Measurements from ENCODE around the gene C6orf47.
A peak's percentile ranks its signal among the peaks of the same experiment; 100 is the strongest.

Gene C6orf47

GRCh38 chr6:31658983-31659648, 1.5 kb downstream of the C6orf47 start:
- DNase-seq, result no peak

DNA sequence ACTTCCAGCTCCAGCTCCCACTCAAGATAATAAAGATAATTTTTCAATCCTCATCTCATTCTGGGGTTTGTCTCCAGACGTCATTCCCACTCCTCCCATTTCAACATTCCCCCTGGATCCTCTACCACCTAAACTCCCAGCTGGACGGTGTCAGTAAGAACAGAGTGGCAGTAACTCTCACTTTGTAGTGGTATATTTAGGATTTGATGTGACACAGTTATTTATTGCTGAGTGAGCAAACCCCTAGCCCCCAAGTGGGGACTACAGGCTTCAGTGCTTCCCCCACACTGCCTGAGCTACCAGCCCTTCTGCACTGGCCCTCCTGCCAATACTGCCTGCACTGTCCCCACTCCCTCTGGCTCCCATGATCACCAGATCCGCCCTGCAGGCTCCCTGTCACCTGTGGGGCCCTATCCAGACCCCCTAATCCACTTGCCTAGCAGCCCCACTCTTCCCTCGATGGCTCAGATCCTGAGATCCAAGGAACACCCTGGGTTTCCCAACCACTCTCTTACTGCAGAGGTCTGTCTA, 2.4 kb downstream of the C6orf47 start:
- no peak for DNase-seq

- no peak for DNase-seq
Observed at GRCh38 chr6:31657406-31658157, 3.0 kb downstream of the C6orf47 start.

- DNase-seq, result no peak
Observed at GRCh38 chr6:31655349-31656237, 5.0 kb downstream of the C6orf47 start, which contains the start of gene APOM. Gene APOM (plus strand): TSS chr6:31655894. CDS start chr6:31655967, 73 bp downstream.

- no peak for DNase-seq
Observed at GRCh38 chr6:31654574-31655348, 5.8 kb downstream of the C6orf47 start.

GRCh38 chr6:31652925-31653724, 7.5 kb downstream of the C6orf47 start:
- peak; percentile 98 for DNase-seq

- DNase-seq, result peak; percentile 58
Observed at GRCh38 chr6:31651602-31652191, 8.9 kb downstream of the C6orf47 start.

DNA sequence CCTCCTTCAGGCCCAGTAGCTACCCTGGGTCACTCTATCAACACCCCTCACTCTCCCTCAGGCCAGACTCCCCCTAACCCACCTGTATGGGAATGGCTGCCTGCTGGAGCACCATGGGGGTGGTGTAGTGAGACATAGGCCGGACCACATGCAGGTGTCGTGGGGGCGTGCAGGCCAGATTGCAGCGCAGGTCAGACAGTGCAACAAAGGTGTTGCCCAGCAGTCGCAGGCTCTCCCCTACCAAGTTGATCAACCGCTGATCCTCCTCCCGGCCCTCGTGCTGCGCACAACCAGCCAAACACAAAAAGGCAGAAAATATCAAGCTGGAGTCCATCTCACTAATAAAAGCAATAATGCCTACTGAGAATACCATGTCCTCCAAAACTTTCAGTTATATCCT, 15.3 kb downstream of the C6orf47 start:
- no peak for DNase-seq

DNA sequence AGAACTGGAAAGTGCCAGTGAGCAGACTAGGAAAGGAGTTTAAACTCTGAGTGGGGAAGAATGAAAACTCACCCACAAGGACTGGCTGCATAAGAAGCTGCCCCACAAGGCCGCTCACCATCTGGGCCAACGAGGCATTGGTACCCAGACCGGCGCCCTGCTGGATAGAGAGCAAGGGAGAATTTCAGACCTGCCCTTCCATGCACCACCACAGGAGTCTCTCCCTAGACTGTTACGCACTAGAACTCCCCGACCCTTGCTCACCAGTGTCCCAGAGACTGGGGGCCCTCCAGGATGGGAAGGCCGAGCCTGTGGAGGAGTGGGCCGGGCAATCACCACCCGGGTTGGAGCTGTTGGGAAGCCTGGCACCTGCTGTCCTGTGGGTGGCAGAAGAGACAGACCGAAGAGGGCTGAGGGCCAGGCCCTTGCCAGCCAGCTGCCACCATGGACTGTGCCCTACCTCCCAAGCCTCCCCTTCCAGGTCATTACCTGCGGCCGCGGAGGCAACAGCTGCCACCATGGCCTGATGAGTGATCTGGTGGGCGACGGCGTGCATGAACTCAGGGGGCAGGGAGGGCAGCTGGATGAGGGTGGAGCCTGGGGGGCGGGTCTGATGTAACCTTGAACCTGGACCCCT, 16.6 kb downstream of the C6orf47 start:
- no peak for DNase-seq

DNA sequence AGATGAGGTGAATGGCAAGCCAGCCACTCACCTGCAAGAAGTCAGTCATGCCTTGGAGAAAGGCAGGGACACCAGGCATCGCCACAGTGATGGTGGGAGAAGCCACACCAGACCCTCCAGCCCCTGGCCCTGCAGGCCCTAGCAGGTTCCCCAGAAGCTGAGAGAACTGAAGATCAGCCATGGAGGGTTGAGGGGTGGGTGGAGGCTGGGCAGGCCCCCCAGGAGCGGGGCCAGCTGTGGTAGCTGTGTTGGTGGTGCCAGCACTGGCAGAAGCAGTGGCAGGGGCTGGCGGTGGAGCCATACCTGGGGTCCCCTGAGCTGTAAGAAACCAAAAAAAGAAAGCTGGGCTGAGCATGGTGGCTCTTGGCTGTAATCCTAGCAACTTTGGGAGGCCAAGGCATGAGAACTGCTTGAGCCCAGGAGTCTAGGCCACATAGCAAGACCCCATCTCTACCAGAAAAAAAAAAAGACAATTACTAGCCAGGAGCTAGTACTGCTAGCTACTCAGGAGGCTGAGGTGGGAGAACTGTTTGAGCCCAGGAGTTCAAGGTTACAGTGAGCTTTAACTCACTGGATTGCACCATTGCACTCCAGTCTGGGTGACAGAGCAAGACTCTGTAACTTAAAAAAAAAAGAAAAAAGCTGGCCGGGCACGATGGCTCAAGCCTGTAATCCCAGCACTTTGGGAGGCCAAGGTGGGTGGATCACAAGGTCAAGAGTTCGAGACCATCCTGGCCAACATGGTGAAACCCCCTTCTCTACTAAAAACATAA, 17.6 kb downstream of the C6orf47 start:
- no peak for DNase-seq

GRCh38 chr6:31641370-31641769, 19.2 kb downstream of the C6orf47 start:
- DNase-seq, result no peak

- no peak for DNase-seq
Observed at GRCh38 chr6:31640612-31641011, 20.0 kb downstream of the C6orf47 start.

DNA sequence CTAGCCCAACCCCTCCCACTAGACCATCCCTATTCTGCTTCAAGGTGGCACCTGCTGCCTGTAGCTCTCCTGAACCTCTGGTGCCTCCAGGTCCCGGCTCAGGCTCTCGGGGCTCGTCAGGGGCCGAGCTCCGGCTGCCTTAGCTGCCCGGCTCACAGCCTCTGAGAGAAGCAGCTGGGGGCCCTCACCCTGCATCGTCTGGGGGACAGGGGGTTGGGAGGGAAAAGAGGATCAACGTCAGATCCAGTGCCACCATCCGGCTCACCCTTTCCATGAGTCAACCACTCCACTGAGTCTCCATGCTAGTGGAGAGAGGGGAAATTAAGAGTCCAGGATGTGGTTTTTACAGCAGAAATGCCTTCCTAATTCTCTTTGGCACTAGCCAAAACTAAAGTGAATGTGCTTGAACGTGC, 21.1 kb downstream of the C6orf47 start:
- no peak for DNase-seq

GRCh38 chr6:31639043-31639442, 21.5 kb downstream of the C6orf47 start:
- DNase-seq, result no peak

- no peak for DNase-seq
Observed at GRCh38 chr6:31636698-31637596, 23.6 kb downstream of the C6orf47 start.

- DNase-seq, result no peak
Observed at GRCh38 chr6:31634969-31635575, 25.5 kb downstream of the C6orf47 start.

DNA sequence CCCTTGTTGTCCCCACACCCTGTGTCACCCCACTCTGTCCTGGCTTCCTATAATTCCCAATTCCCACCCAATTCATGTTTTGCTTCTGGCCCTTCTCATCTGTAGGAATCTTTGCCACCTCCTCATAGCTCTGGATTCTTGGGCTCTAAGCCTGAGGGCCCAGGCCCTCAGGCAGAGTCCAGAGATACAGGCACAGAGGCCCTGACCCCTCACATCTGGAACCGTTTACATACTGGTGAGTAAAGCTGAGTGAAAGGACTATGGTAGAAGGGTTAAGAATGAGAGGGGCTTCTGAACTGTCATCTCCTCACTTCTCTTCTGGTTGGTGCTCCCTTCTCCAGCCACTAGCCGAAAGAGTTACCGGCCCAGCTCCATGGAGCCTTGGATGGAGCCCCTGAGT, 26.4 kb downstream of the C6orf47 start:
- DNase-seq, result no peak

DNA sequence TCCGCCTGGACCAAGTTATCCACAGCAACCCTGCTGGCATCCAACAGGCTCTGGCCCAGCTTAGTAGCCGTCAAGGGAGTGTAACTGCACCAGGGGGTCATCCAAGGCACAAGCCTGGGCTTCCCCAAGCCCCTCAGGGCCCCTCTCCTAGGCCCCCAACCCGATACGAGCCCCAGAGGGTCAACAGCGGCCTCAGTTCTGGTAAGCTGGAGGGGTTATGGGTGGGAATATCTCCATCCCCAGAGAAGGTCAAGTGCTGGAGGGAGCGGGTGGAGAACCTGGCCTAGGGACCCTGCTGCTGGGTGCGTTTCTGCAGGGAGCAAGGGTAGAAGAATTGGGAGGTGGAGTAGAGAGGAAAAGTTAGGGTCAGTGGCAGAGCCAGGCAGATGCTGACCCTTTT, 27.1 kb downstream of the C6orf47 start:
- no peak for DNase-seq

Data from midbrain (tissue), 1 donor.